Measurements from ENCODE around the gene OTUD5.
A peak's percentile ranks its signal among the peaks of the same experiment; 100 is the strongest.

Gene OTUD5

DNA sequence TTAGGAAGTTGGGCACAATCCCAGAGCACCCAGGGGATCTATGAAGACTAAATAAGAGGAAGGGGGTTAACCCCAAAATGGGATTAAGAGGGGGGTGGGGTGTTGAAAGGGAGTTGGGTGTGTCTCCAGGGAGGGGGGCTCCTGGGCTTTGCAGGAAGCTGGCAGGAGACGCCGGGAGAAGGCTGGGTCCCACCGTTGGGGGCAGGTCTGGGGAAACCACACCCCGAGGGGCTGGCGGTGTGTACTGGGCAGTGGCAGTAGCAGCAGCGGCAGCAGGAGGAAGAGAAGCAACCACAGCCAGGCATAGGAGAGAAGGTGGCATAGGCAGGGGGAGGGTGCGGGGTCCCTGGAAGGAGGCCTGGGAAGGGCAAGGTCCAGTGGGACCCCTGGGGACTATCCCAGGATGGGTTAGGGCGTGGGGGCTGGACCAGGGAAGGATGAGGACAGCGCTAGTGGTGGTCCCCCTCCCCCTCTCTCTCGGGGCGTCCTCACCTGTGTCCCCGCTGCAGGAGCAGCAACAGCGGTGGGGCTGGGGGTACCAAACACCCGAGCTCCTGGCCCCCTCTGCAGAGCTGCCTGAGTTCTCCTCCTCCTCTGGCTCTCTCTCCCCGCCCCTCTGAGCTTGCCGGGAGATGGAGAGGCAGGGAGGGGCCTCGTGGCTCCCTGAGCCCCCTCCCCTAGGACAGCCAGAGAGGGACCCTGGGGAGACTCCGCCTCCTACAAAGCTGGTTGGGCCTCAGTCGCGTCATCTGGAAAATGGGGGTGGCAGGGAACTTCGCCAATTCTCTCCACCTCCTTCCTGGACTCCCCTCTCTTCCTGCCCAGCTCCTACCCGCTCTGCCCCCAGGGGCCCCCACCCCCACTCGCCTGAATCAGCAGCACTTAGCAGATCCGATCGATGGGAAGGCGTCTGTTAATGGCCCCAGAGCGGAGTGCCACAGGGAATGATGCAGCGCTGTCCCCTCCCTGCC, 14.1 kb upstream of the OTUD5 start, which contains the start of gene KCND1:
Gene KCND1, minus strand, starts transcription at position 596 of the 971 bp plus-strand sequence. CDS start 1,573 bp downstream, outside the sequence.
- no peaks in the 10 kb centered on the region for H3K27me3 ChIP-seq (ENCODE audit: control insufficient read depth, insufficient read depth, low read length)

GRCh38 chrX:48969471-48969870, 12.1 kb upstream of the OTUD5 start:
- no peak overlapping the region for H3K4me2 ChIP-seq (ENCODE audit: low read length)
- H3K4me1 ChIP-seq (ENCODE audit: control insufficient read depth, insufficient read depth, low read length): peaks cover 25% of the 10 kb centered on the region
- H3K9me3 ChIP-seq (replicated peaks; ENCODE audit: low read length): no peaks in the 10 kb centered on the region
- no peak overlapping the region for H3K4me3 ChIP-seq (ENCODE audit: low read length)
- H3K27me3 ChIP-seq (ENCODE audit: control insufficient read depth, insufficient read depth, low read length): no peaks in the 10 kb centered on the region
- H3K36me3 ChIP-seq (ENCODE audit: insufficient read depth, low read length): no peaks in the 10 kb centered on the region
- H3K9ac ChIP-seq (ENCODE audit: low read depth, low read length): no peak overlapping the region

More for the DNA sequence above, 14.1 kb upstream of the OTUD5 start, which contains the start of gene KCND1:
- Histone ChIP-seq H3K4me2 (ENCODE audit: low read length) (peak within 1 kb of the TSS; percentile 71), H3K9me3 (replicated peaks; ENCODE audit: low read length) (no peaks in the 10 kb centered on the region), H3K4me3 (ENCODE audit: low read length) (peak within 1 kb of the TSS; percentile 43), H3K9ac (ENCODE audit: low read depth, low read length) (no peak within 1 kb of the TSS), H3K36me3 (ENCODE audit: insufficient read depth, low read length) (peaks cover 6% of the 10 kb centered on the region), H3K4me1 (ENCODE audit: control insufficient read depth, insufficient read depth, low read length) (peaks cover 25% of the 10 kb centered on the region)

- Histone ChIP-seq H3K4me1 (ENCODE audit: control insufficient read depth, insufficient read depth, low read length) (peaks cover 25% of the 10 kb centered on the region), H3K9me3 (replicated peaks; ENCODE audit: low read length) (no peaks in the 10 kb centered on the region), H3K27me3 (ENCODE audit: control insufficient read depth, insufficient read depth, low read length) (no peaks in the 10 kb centered on the region), H3K4me2 (ENCODE audit: low read length) (no peak overlapping the region), H3K4me3 (ENCODE audit: low read length) (no peak overlapping the region), H3K36me3 (ENCODE audit: insufficient read depth, low read length) (no peaks in the 10 kb centered on the region), H3K9ac (ENCODE audit: low read depth, low read length) (no peak overlapping the region)
These were observed 11.0 kb upstream of the OTUD5 start for GRCh38 chrX:48968377-48968776.

DNA sequence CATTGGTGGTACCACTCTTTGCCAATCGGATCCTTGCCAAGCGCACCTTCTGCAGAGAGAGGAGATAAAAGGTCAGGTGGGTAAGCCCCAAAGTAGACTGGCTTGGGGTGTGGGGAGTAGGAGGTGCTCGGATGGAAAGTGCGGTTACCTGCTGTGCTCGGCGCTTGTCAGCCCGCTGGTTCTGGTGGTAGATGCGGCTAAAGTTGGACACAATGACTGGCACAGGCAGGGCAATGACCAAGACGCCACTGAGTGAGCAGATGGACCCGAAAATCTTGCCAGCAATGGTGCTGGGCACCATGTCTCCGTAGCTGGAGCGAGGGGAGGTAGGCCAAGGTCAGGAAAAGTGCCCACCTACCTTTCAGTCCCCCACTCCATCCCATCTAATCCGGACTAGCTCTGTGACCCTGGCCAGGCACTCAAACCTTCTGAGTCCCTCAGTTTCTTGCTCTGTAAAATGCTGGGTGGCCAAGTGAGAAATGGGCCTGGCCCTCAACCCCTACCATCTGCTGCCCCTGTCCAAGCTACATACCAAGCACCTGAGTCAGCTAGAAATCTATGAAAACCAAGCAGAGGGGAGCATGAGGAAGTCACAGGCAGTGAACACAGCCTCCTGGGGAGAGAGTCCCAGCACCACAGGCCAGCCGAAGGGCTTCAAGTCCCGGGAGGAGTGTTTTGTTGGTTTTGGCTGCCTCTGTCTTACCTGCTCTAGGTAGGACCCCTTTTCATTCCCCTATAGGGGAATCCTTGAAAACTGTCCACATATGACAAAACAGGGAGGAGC, 9.6 kb upstream of the OTUD5 start:
- Histone ChIP-seq H3K27me3 (ENCODE audit: control insufficient read depth, insufficient read depth, low read length) (no peaks in the 10 kb centered on the region), H3K9ac (ENCODE audit: low read depth, low read length) (peak overlapping the region; percentile 35), H3K4me3 (ENCODE audit: low read length) (no peak overlapping the region), H3K4me2 (ENCODE audit: low read length) (peak overlapping the region; percentile 18), H3K4me1 (ENCODE audit: control insufficient read depth, insufficient read depth, low read length) (peaks cover 16% of the 10 kb centered on the region), H3K9me3 (replicated peaks; ENCODE audit: low read length) (no peaks in the 10 kb centered on the region), H3K36me3 (ENCODE audit: insufficient read depth, low read length) (no peaks in the 10 kb centered on the region)

GRCh38 chrX:48965959-48966358, 8.6 kb upstream of the OTUD5 start:
- no peak overlapping the region for H3K4me2 ChIP-seq (ENCODE audit: low read length)
- no peak overlapping the region for H3K9ac ChIP-seq (ENCODE audit: low read depth, low read length)
- no peak overlapping the region for H3K4me3 ChIP-seq (ENCODE audit: low read length)
- H3K36me3 ChIP-seq (ENCODE audit: insufficient read depth, low read length): no peaks in the 10 kb centered on the region
- no peaks in the 10 kb centered on the region for H3K27me3 ChIP-seq (ENCODE audit: control insufficient read depth, insufficient read depth, low read length)
- H3K9me3 ChIP-seq (replicated peaks; ENCODE audit: low read length): no peaks in the 10 kb centered on the region
- H3K4me1 ChIP-seq (ENCODE audit: control insufficient read depth, insufficient read depth, low read length): peaks cover 11% of the 10 kb centered on the region

- peaks cover 5% of the 10 kb centered on the region for H3K4me1 ChIP-seq (ENCODE audit: control insufficient read depth, insufficient read depth, low read length)
- H3K9me3 ChIP-seq (replicated peaks; ENCODE audit: low read length): no peaks in the 10 kb centered on the region
- H3K4me3 ChIP-seq (ENCODE audit: low read length): no peak overlapping the region
- H3K4me2 ChIP-seq (ENCODE audit: low read length): no peak overlapping the region
- no peaks in the 10 kb centered on the region for H3K36me3 ChIP-seq (ENCODE audit: insufficient read depth, low read length)
- H3K27me3 ChIP-seq (ENCODE audit: control insufficient read depth, insufficient read depth, low read length): no peaks in the 10 kb centered on the region
- H3K9ac ChIP-seq (ENCODE audit: low read depth, low read length): no peak overlapping the region
These were observed 4.2 kb upstream of the OTUD5 start for GRCh38 chrX:48961585-48962091.

- Histone ChIP-seq H3K4me2 (ENCODE audit: low read length) (no peak overlapping the region), H3K4me1 (ENCODE audit: control insufficient read depth, insufficient read depth, low read length) (peaks cover 5% of the 10 kb centered on the region)
These were observed 2.9 kb upstream of the OTUD5 start for GRCh38 chrX:48960291-48960690.

GRCh38 chrX:48958635-48959094, 1.3 kb upstream of the OTUD5 start:
- Histone ChIP-seq H3K4me2 (ENCODE audit: low read length) (peak overlapping the region; percentile 74), H3K9ac (ENCODE audit: low read depth, low read length) (peak overlapping the region; percentile 87), H3K4me1 (ENCODE audit: control insufficient read depth, insufficient read depth, low read length) (peaks cover 5% of the 10 kb centered on the region), H3K27me3 (ENCODE audit: control insufficient read depth, insufficient read depth, low read length) (no peaks in the 10 kb centered on the region), H3K36me3 (ENCODE audit: insufficient read depth, low read length) (peaks cover 7% of the 10 kb centered on the region), H3K9me3 (replicated peaks; ENCODE audit: low read length) (no peaks in the 10 kb centered on the region), H3K4me3 (ENCODE audit: low read length) (peak overlapping the region; percentile 74)

More at GRCh38 chrX:48960291-48960690, 2.9 kb upstream of the OTUD5 start:
- Histone ChIP-seq H3K27me3 (ENCODE audit: control insufficient read depth, insufficient read depth, low read length) (no peaks in the 10 kb centered on the region), H3K9me3 (replicated peaks; ENCODE audit: low read length) (no peaks in the 10 kb centered on the region), H3K4me3 (ENCODE audit: low read length) (no peak overlapping the region), H3K9ac (ENCODE audit: low read depth, low read length) (no peak overlapping the region), H3K36me3 (ENCODE audit: insufficient read depth, low read length) (peaks cover 4% of the 10 kb centered on the region)

DNA sequence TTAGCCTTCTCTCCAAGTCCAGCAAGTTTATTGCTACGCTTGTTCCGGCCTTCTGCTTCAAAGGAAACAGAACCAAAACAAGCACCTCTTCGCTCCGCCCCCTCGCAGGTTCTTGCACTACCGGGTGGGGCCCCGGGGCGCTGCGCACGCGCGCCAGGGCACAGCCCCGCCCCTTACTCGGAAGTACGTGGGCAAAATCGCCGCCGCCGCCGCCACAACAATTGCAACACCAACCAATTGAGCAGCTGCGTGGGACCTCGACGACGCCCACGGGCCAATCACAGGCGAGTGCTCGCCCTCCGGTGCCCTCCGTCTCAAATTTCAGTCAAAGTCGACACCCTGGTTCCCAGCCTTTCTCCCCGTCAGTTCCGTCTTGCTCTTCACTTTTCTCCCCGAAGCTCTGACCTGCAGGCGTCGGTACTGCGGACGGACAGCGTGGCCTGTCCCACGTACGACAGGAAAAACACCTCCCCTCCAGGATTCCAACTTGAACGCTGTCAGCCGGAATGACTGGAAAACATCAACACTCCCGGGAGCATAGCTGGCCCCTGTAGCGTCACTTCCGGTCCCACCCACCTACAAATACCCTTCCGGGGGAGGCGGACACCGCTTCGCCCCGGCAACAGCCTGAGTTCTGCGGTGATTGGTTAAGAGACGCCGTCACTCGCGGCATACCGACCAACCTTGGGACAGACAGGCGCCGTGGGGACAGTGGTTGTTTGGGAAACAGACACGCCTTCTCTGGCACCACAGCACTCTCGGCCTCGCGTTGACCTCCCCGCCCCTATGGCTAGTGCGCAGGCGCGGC, 624 bp upstream of the OTUD5 start:
- no peaks in the 10 kb centered on the region for H3K27me3 ChIP-seq (ENCODE audit: control insufficient read depth, insufficient read depth, low read length)
- peaks cover 5% of the 10 kb centered on the region for H3K4me1 ChIP-seq (ENCODE audit: control insufficient read depth, insufficient read depth, low read length)
- peak overlapping the region; percentile 87 for H3K9ac ChIP-seq (ENCODE audit: low read depth, low read length)
- peaks cover 7% of the 10 kb centered on the region for H3K36me3 ChIP-seq (ENCODE audit: insufficient read depth, low read length)
- H3K4me3 ChIP-seq (ENCODE audit: low read length): peak overlapping the region; percentile 78
- H3K4me2 ChIP-seq (ENCODE audit: low read length): peak overlapping the region; percentile 76
- H3K9me3 ChIP-seq (replicated peaks; ENCODE audit: low read length): no peaks in the 10 kb centered on the region

DNA sequence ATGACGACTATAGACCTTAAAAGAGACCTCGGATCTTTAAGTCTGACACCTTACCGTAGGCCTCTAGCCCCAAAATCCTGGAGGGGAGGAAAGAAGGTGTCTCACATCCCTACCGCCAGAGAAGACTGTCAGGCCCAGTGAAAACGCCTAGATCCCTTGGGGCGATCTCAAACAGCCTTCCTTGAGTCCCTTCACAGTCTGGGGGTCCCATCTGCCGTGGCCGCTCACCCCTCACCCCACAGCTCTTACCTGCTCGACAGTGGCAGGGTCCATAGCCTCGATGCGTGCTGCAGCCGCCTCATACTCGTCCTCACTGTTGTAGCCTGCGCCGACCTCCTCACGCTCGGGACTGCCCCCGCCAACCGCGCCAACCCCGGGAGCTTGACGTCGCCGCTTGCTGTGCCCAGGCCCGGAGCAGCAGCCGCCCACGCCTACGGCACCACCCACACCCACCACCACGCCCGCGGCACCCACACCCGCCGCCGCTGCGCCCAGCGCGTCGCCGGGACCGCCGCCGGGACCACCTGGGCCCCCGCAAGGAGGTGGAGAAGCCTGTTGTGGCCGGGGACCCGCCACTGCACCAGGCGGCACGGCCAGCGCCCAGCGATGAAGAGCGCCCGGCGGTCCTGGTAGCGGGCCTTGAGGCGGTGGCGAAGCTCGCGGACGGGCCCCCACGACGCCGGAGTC, 536 bp downstream of the OTUD5 start:
- Histone ChIP-seq H3K4me3 (ENCODE audit: low read length) (peak overlapping the region; percentile 78), H3K27me3 (ENCODE audit: control insufficient read depth, insufficient read depth, low read length) (no peaks in the 10 kb centered on the region), H3K9ac (ENCODE audit: low read depth, low read length) (peak overlapping the region; percentile 87), H3K36me3 (ENCODE audit: insufficient read depth, low read length) (peaks cover 7% of the 10 kb centered on the region), H3K4me1 (ENCODE audit: control insufficient read depth, insufficient read depth, low read length) (peaks cover 5% of the 10 kb centered on the region), H3K9me3 (replicated peaks; ENCODE audit: low read length) (no peaks in the 10 kb centered on the region), H3K4me2 (ENCODE audit: low read length) (peak overlapping the region; percentile 76)

All from skeletal muscle satellite cell (primary cell).